Measurements from ENCODE around the gene MAP2K6. TPM values are rescaled to one million over a fixed set of nuclear protein-coding genes. Genes with fewer than 3 reads are reported as not detected.

The MAP2K6 gene
- total RNA-seq, 1 donor from 2014 or later: 101 TPM

- H3K27ac Mint-ChIP-seq: no peak overlapping the region
- no peak for DNase-seq (ENCODE audit: low spot score)
- H3K27me3 Mint-ChIP-seq (ENCODE audit: insufficient read depth, low read depth): peaks cover 2% of the 10 kb centered on the region
- H3K4me3 Mint-ChIP-seq: no peak overlapping the region
- H3K36me3 Mint-ChIP-seq: peaks cover 17% of the 10 kb centered on the region
- H3K36me3 ChIP-seq: peaks cover 3% of the 10 kb centered on the region
- H2AFZ ChIP-seq (replicated peaks): no peak overlapping the region
- no peaks in the 10 kb centered on the region for H3K9me3 Mint-ChIP-seq
- H3K4me3 ChIP-seq: no peak overlapping the region
- H3F3A ChIP-seq (ENCODE audit: low read depth): no peaks in the 10 kb centered on the region
- H3K9me3 ChIP-seq (ENCODE audit: low read depth): no peaks in the 10 kb centered on the region
- no peaks in the 10 kb centered on the region for H3K4me1 Mint-ChIP-seq
- TF ChIP-seq EZH2 (IDR thresholded peaks at IDR 0.05) (no peak), EZH2phosphoT487 (IDR thresholded peaks at IDR 0.05) (no peak), CTCF (IDR thresholded peaks at IDR 0.05) (no peak)
- no peak overlapping the region for H3K9ac ChIP-seq
- no peaks in the 10 kb centered on the region for H3K27me3 ChIP-seq
- no peaks in the 10 kb centered on the region for H3K4me1 ChIP-seq
- H3K27ac ChIP-seq: no peak overlapping the region
- H3K4me2 ChIP-seq: no peak overlapping the region
- no peaks in the 10 kb centered on the region for H4K20me1 ChIP-seq (ENCODE audit: low read depth)
- no peaks in the 10 kb centered on the region for H3K79me2 ChIP-seq (ENCODE audit: low read depth)
Measured at GRCh38 chr17:69547230-69547629, 132.7 kb downstream of the MAP2K6 start.

- Mint-ChIP-seq H3K27me3 (ENCODE audit: insufficient read depth, low read depth) (peaks cover 2% of the 10 kb centered on the region), H3K36me3 (peaks cover 16% of the 10 kb centered on the region), H3K9me3 (peaks cover under 1% of the 10 kb centered on the region), H3K4me1 (no peaks in the 10 kb centered on the region), H3K27ac (no peak overlapping the region), H3K4me3 (no peak overlapping the region)
- H3K4me2 ChIP-seq: no peak overlapping the region
- no peak overlapping the region for H3K4me3 ChIP-seq
- peaks cover 3% of the 10 kb centered on the region for H3K36me3 ChIP-seq
- H3K9ac ChIP-seq: no peak overlapping the region
- H3K9me3 ChIP-seq (ENCODE audit: low read depth): no peaks in the 10 kb centered on the region
- H2AFZ ChIP-seq (replicated peaks): no peak overlapping the region
- no peaks in the 10 kb centered on the region for H3K27me3 ChIP-seq
- no peaks in the 10 kb centered on the region for H3K4me1 ChIP-seq
- H4K20me1 ChIP-seq (ENCODE audit: low read depth): no peaks in the 10 kb centered on the region
- H3K27ac ChIP-seq: no peak overlapping the region
- no peaks in the 10 kb centered on the region for H3F3A ChIP-seq (ENCODE audit: low read depth)
- TF ChIP-seq EZH2phosphoT487 (IDR thresholded peaks at IDR 0.05) (no peak), CTCF (IDR thresholded peaks at IDR 0.05) (no peak), EZH2 (IDR thresholded peaks at IDR 0.05) (no peak)
- DNase-seq (ENCODE audit: low spot score): no peak
- H3K79me2 ChIP-seq (ENCODE audit: low read depth): no peaks in the 10 kb centered on the region
Measured at GRCh38 chr17:69547947-69548346, 133.4 kb downstream of the MAP2K6 start.

GRCh38 chr17:69551212-69552010 is 136.9 kb downstream of the MAP2K6 start:
- Histone ChIP-seq H4K20me1 (ENCODE audit: low read depth) (no peaks in the 10 kb centered on the region), H2AFZ (replicated peaks) (no peak overlapping the region), H3K4me3 (no peak overlapping the region), H3K27me3 (no peaks in the 10 kb centered on the region), H3K9me3 (ENCODE audit: low read depth) (no peaks in the 10 kb centered on the region), H3K9ac (no peak overlapping the region), H3K79me2 (ENCODE audit: low read depth) (no peaks in the 10 kb centered on the region), H3K36me3 (peaks cover 3% of the 10 kb centered on the region), H3F3A (ENCODE audit: low read depth) (no peaks in the 10 kb centered on the region), H3K4me1 (no peaks in the 10 kb centered on the region), H3K27ac (no peak overlapping the region), H3K4me2 (no peak overlapping the region)
- Mint-ChIP-seq H3K9me3 (peaks cover 7% of the 10 kb centered on the region), H3K36me3 (peaks cover 18% of the 10 kb centered on the region), H3K27ac (no peak overlapping the region), H3K4me1 (no peaks in the 10 kb centered on the region), H3K4me3 (no peak overlapping the region), H3K27me3 (ENCODE audit: insufficient read depth, low read depth) (peaks cover 2% of the 10 kb centered on the region)
- no peak for DNase-seq (ENCODE audit: low spot score)
- TF ChIP-seq EZH2 (IDR thresholded peaks at IDR 0.05): no peak
- TF ChIP-seq CTCF (IDR thresholded peaks at IDR 0.05): no peak
- no peak for TF ChIP-seq EZH2phosphoT487 (IDR thresholded peaks at IDR 0.05)
